ENCODE data around the gene IL17F.

The IL17F gene

DNA sequence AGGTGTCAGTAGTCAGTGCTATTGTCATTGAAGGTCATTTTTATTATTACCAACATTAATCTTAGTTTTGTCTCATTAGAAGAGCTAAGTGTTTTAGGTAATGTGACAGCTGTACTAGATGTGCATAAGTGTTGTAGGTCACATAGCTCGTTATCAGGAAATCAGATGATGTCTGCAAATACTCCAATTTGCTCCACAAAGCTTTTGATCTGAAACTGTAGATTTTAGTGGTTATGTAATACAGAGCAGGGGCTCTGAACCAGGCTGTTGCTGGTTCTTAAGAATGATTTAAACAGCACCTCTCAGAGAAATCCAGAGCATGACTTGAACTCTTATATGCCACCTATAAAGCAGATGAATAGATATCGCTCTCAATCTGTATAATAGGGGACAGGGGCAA is 2.5 kb downstream of the IL17F start:
- CTCF ChIA-PET, result interaction anchor here (1.0 to 2.4 kb wide), 2 partner anchors 21 to 22 kb away, joined by 3 to 12 read pairs; no protein-coding TSS in a partner anchor
- no peak overlapping the region for H3K4me3 ChIP-seq (ENCODE audit: low read depth, low read length)
- TF ChIP-seq, protein P1, sequence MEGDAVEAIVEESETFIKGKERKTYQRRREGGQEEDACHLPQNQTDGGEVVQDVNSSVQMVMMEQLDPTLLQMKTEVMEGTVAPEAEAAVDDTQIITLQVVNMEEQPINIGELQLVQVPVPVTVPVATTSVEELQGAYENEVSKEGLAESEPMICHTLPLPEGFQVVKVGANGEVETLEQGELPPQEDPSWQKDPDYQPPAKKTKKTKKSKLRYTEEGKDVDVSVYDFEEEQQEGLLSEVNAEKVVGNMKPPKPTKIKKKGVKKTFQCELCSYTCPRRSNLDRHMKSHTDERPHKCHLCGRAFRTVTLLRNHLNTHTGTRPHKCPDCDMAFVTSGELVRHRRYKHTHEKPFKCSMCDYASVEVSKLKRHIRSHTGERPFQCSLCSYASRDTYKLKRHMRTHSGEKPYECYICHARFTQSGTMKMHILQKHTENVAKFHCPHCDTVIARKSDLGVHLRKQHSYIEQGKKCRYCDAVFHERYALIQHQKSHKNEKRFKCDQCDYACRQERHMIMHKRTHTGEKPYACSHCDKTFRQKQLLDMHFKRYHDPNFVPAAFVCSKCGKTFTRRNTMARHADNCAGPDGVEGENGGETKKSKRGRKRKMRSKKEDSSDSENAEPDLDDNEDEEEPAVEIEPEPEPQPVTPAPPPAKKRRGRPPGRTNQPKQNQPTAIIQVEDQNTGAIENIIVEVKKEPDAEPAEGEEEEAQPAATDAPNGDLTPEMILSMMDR (IDR thresholded peaks at IDR 0.05; ENCODE audit: insufficient read depth, low read length, missing control alignments), result no peak
- DNase-seq (ENCODE audit: low read depth, low spot score), result no peak
- POLR2A ChIA-PET, result no interaction called here

DNA sequence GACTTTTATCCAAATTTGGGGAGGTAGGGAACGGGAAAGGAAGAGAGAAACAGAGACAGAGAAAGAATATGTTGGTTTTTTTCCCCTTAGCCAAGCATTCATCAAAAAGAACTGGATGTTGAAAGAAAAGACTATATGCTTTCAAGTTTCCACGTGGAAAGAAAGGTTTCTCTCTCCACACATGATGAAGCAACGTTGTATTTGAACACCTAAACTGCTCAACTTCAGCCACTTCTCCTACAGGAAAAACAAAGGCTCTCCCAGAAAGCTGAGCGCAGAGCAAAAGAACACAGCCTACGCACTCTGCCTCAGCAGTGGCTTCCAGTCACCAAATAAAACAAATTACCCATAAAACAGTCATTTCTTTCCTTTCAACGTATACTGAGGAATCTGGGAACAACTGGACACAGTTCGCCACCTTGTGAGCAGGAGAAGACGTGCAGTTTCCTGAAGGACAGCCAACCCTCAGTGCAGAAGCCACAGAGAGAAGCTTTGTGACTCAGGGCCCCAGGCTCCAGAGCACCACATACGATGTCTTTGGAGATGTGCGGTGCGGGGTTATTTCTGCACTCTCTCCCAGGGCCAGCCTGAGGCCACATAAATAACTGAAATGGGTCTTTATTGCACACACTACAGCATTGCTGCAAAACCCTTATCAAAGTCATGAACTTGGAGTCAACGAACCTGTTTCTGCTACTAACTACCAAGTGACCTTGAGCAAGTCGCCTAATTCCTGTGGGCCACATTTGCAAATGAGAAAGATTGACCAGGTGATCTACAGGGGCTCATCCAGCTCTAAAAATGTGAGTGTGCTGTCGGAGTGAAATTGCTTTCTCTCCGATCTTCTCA is 10.1 kb downstream of the IL17F start:
- H3K4me3 ChIP-seq (ENCODE audit: low read depth, low read length), result no peak overlapping the region
- peak; percentile 7 for DNase-seq (ENCODE audit: low read depth, low spot score)
- ChIA-PET CTCF (interaction anchor here (1.1 to 1.7 kb wide), 5 partner anchors 9 to 78 kb away, joined by 3 to 8 read pairs (median 3); no protein-coding TSS in a partner anchor), POLR2A (no interaction called here)
- TF ChIP-seq, protein P1 (IDR thresholded peaks at IDR 0.05; ENCODE audit: insufficient read depth, low read length, missing control alignments), result peak; percentile 49

DNA sequence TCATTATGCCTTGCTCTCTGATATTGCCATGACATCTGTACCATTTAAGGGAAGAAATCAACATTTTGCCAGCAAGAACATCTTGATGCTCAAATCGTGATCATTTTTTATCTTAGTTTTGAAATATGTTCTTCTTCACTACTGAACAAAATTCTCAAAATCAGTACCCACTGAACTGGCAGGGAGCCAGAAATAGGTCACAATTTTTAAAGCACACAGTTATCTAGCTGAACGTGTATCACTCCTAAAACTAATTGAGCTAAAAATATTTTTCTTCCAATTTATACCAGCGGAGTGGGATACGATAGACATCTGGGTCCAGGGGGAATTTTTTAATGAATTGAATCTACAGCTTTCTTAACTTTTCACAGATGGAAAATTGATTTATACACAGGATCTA is 11.3 kb downstream of the IL17F start:
- TF ChIP-seq, protein P1 (IDR thresholded peaks at IDR 0.05; ENCODE audit: insufficient read depth, low read length, missing control alignments), result no peak
- no peak overlapping the region for H3K4me3 ChIP-seq (ENCODE audit: low read depth, low read length)
- POLR2A ChIA-PET, result no interaction called here
- CTCF ChIA-PET, result interaction anchor here (1.0 to 1.7 kb wide), 4 partner anchors 8 to 31 kb away, joined by 3 to 7 read pairs (median 3); no protein-coding TSS in a partner anchor
- no peak for DNase-seq (ENCODE audit: low read depth, low spot score)

DNA sequence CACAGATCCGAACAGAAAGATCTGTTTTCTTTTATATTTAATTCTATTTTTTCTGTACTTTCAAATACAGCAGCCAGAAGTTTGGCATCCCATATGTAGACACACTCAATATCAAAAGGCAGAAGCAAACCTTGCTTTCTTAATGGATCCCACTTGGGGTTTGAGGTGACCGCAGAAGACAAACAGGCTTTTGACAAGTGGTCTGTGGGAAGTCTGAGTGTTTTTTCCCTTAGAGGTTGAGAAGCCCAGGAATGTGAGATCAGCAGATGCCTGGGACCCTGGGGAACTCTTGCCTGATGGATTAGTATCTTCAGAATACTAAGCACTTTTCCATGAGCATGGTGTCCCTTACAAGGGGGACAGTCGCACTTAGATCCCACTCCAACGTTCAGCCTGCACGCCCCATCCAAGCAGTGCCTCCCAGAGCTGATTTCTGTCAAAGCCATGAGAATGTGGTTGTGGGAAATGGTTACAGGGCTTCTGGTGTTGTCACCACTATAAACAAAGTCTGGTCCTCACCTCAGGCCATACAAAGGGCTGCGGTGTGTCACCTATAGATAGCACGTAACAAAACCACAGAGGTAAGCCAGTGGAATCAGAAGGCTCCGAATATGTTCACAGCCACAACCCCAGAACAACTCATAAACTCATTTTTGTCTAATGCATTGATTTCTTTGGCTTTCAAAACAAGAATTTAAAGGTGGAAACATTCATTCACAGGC is 12.7 kb downstream of the IL17F start:
- ChIA-PET POLR2A (no interaction called here), CTCF (no interaction called here)
- no peak for DNase-seq (ENCODE audit: low read depth, low spot score)
- H3K4me3 ChIP-seq (ENCODE audit: low read depth, low read length), result no peak overlapping the region
- TF ChIP-seq, protein P1 (IDR thresholded peaks at IDR 0.05; ENCODE audit: insufficient read depth, low read length, missing control alignments), result no peak

DNA sequence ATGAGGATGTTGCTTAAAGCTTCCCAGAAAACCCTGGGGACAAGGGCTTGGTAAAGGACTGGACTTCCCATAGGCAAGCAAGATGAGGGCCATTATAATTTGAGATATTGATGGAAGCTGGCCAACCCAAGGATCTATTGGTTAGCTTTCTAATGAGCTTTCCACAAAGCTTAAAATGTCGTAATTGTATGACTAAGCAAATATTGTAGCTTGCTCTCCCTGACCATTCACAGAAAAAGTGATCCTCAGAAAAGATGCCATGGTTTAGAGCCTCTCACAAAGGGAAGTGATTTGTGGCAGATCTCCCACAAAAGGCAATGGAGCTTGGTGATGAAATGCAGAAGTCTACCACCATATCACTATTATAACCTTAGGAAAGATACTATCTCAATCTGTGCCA is 13.6 kb downstream of the IL17F start:
- no peak overlapping the region for H3K4me3 ChIP-seq (ENCODE audit: low read depth, low read length)
- TF ChIP-seq, protein P1 (IDR thresholded peaks at IDR 0.05; ENCODE audit: insufficient read depth, low read length, missing control alignments), result no peak
- POLR2A ChIA-PET, result no interaction called here
- CTCF ChIA-PET, result interaction anchor here (0.9 to 1.0 kb wide), 2 partner anchors 12 to 67 kb away, joined by 3 read pairs; no protein-coding TSS in a partner anchor
- no peak for DNase-seq (ENCODE audit: low read depth, low spot score)

DNA sequence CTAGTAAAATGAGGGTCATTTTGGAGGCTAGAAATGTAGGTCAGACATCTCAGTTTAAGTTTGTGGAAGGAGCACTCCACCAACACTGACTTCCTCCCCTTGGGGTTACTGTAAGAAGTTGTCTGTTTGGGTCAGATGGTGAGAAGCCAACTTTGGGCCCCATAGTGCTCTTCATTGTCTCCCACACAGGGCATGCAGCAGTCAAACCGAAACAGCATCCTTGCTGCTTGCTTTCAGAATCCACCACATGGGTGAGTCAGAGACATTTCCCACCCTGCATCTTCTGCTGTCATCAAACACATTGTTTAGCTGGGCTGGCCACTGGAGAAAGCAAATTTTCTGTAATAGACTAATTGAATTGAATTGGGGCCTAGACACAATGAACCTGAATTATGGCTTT is 16.8 kb downstream of the IL17F start:
- H3K4me3 ChIP-seq (ENCODE audit: low read depth, low read length), result no peak overlapping the region
- DNase-seq (ENCODE audit: low read depth, low spot score), result no peak
- TF ChIP-seq, protein P1 (IDR thresholded peaks at IDR 0.05; ENCODE audit: insufficient read depth, low read length, missing control alignments), result no peak
- ChIA-PET POLR2A (no interaction called here), CTCF (no interaction called here)
